ENCODE data around the gene LONRF2.

LONRF2 gene

GRCh38 chr2:100267751-100268150, 54.5 kb downstream of the LONRF2 start:
- DNase-seq (ENCODE audit: low spot score in 2 of 2): no peak
- no peaks in the 10 kb centered on the region for H3K36me3 Mint-ChIP-seq (ENCODE audit: insufficient read depth)
- no peak for ATAC-seq (replicated peaks; ENCODE audit: extremely low read depth, poor library complexity, severe bottlenecking)
- no peak overlapping the region for H3K27ac Mint-ChIP-seq (ENCODE audit: low read depth)
- no peaks in the 10 kb centered on the region for H3K9me3 Mint-ChIP-seq
- H3K27me3 Mint-ChIP-seq: no peaks in the 10 kb centered on the region
- no peaks in the 10 kb centered on the region for H3K4me1 Mint-ChIP-seq
- no peak overlapping the region for H3K4me3 Mint-ChIP-seq

- H3K9me3 Mint-ChIP-seq: no peaks in the 10 kb centered on the region
- no peak overlapping the region for H3K4me3 Mint-ChIP-seq
- H3K4me1 Mint-ChIP-seq: no peaks in the 10 kb centered on the region
- no peak for DNase-seq (ENCODE audit: low spot score in 2 of 2)
- no peaks in the 10 kb centered on the region for H3K36me3 Mint-ChIP-seq (ENCODE audit: insufficient read depth)
- ATAC-seq (replicated peaks; ENCODE audit: extremely low read depth, poor library complexity, severe bottlenecking): no peak
- no peak overlapping the region for H3K27ac Mint-ChIP-seq (ENCODE audit: low read depth)
- no peaks in the 10 kb centered on the region for H3K27me3 Mint-ChIP-seq
Observed at GRCh38 chr2:100266126-100266525, 56.2 kb downstream of the LONRF2 start.

GRCh38 chr2:100265226-100265625, 57.1 kb downstream of the LONRF2 start:
- H3K9me3 Mint-ChIP-seq: no peaks in the 10 kb centered on the region
- no peak overlapping the region for H3K4me3 Mint-ChIP-seq
- DNase-seq (ENCODE audit: low spot score in 2 of 2) (no peak), ATAC-seq (replicated peaks; ENCODE audit: extremely low read depth, poor library complexity, severe bottlenecking) (no peak)
- no peaks in the 10 kb centered on the region for H3K4me1 Mint-ChIP-seq
- H3K36me3 Mint-ChIP-seq (ENCODE audit: insufficient read depth): no peaks in the 10 kb centered on the region
- no peak overlapping the region for H3K27ac Mint-ChIP-seq (ENCODE audit: low read depth)
- no peaks in the 10 kb centered on the region for H3K27me3 Mint-ChIP-seq

- Mint-ChIP-seq H3K4me1 (no peaks in the 10 kb centered on the region), H3K36me3 (ENCODE audit: insufficient read depth) (no peaks in the 10 kb centered on the region), H3K4me3 (no peak overlapping the region), H3K27ac (ENCODE audit: low read depth) (no peak overlapping the region), H3K27me3 (no peaks in the 10 kb centered on the region), H3K9me3 (no peaks in the 10 kb centered on the region)
- no peak for ATAC-seq (replicated peaks; ENCODE audit: extremely low read depth, poor library complexity, severe bottlenecking)
- no peak for DNase-seq (ENCODE audit: low spot score in 2 of 2)
Observed at GRCh38 chr2:100264651-100265050, 57.6 kb downstream of the LONRF2 start.

- ATAC-seq (replicated peaks; ENCODE audit: extremely low read depth, poor library complexity, severe bottlenecking) (no peak), DNase-seq (ENCODE audit: low spot score in 2 of 2) (no peak)
- no peaks in the 10 kb centered on the region for H3K36me3 Mint-ChIP-seq (ENCODE audit: insufficient read depth)
- H3K4me1 Mint-ChIP-seq: no peaks in the 10 kb centered on the region
- H3K27me3 Mint-ChIP-seq: no peaks in the 10 kb centered on the region
- no peak overlapping the region for H3K4me3 Mint-ChIP-seq
- H3K27ac Mint-ChIP-seq (ENCODE audit: low read depth): no peak overlapping the region
- no peaks in the 10 kb centered on the region for H3K9me3 Mint-ChIP-seq
Observed at GRCh38 chr2:100264121-100264520, 58.2 kb downstream of the LONRF2 start.

- H3K4me3 Mint-ChIP-seq: no peak overlapping the region
- DNase-seq (ENCODE audit: low spot score in 2 of 2) (peak; percentile 25 to 30), ATAC-seq (replicated peaks; ENCODE audit: extremely low read depth, poor library complexity, severe bottlenecking) (peak; percentile 58)
- no peaks in the 10 kb centered on the region for H3K9me3 Mint-ChIP-seq
- H3K27ac Mint-ChIP-seq (ENCODE audit: low read depth): no peak overlapping the region
- H3K27me3 Mint-ChIP-seq: peaks cover 11% of the 10 kb centered on the region
- H3K4me1 Mint-ChIP-seq: no peaks in the 10 kb centered on the region
- H3K36me3 Mint-ChIP-seq (ENCODE audit: insufficient read depth): no peaks in the 10 kb centered on the region
Observed at GRCh38 chr2:100262555-100263320, 59.6 kb downstream of the LONRF2 start.

GRCh38 chr2:100262046-100262445, 60.3 kb downstream of the LONRF2 start:
- ATAC-seq (replicated peaks; ENCODE audit: extremely low read depth, poor library complexity, severe bottlenecking) (no peak), DNase-seq (ENCODE audit: low spot score in 2 of 2) (no peak)
- Mint-ChIP-seq H3K4me1 (no peaks in the 10 kb centered on the region), H3K9me3 (no peaks in the 10 kb centered on the region), H3K27ac (ENCODE audit: low read depth) (no peak overlapping the region), H3K4me3 (no peak overlapping the region), H3K27me3 (peaks cover 18% of the 10 kb centered on the region), H3K36me3 (ENCODE audit: insufficient read depth) (no peaks in the 10 kb centered on the region)

- no peaks in the 10 kb centered on the region for H3K4me1 Mint-ChIP-seq
- no peak for ATAC-seq (replicated peaks; ENCODE audit: extremely low read depth, poor library complexity, severe bottlenecking)
- H3K27ac Mint-ChIP-seq (ENCODE audit: low read depth): no peak overlapping the region
- no peak for DNase-seq (ENCODE audit: low spot score in 2 of 2)
- no peaks in the 10 kb centered on the region for H3K36me3 Mint-ChIP-seq (ENCODE audit: insufficient read depth)
- H3K4me3 Mint-ChIP-seq: no peak overlapping the region
- H3K9me3 Mint-ChIP-seq: no peaks in the 10 kb centered on the region
- peaks cover 18% of the 10 kb centered on the region for H3K27me3 Mint-ChIP-seq
Observed at GRCh38 chr2:100260712-100261620, 61.3 kb downstream of the LONRF2 start.

GRCh38 chr2:100259106-100259505, 63.2 kb downstream of the LONRF2 start:
- DNase-seq (ENCODE audit: low spot score in 2 of 2) (no peak), ATAC-seq (replicated peaks; ENCODE audit: extremely low read depth, poor library complexity, severe bottlenecking) (no peak)
- Mint-ChIP-seq H3K36me3 (ENCODE audit: insufficient read depth) (no peaks in the 10 kb centered on the region), H3K4me3 (no peak overlapping the region), H3K27ac (ENCODE audit: low read depth) (no peak overlapping the region), H3K4me1 (no peaks in the 10 kb centered on the region), H3K9me3 (no peaks in the 10 kb centered on the region), H3K27me3 (peaks cover 26% of the 10 kb centered on the region)

GRCh38 chr2:100257939-100258338, 64.4 kb downstream of the LONRF2 start:
- no peaks in the 10 kb centered on the region for H3K36me3 Mint-ChIP-seq (ENCODE audit: insufficient read depth)
- H3K9me3 Mint-ChIP-seq: no peaks in the 10 kb centered on the region
- peaks cover 26% of the 10 kb centered on the region for H3K27me3 Mint-ChIP-seq
- H3K4me3 Mint-ChIP-seq: no peak overlapping the region
- DNase-seq (ENCODE audit: low spot score in 2 of 2) (no peak), ATAC-seq (replicated peaks; ENCODE audit: extremely low read depth, poor library complexity, severe bottlenecking) (no peak)
- H3K27ac Mint-ChIP-seq (ENCODE audit: low read depth): no peak overlapping the region
- no peaks in the 10 kb centered on the region for H3K4me1 Mint-ChIP-seq

- DNase-seq (ENCODE audit: low spot score in 2 of 2): no peak
- Mint-ChIP-seq H3K4me1 (no peaks in the 10 kb centered on the region), H3K9me3 (no peaks in the 10 kb centered on the region), H3K27ac (ENCODE audit: low read depth) (no peak overlapping the region), H3K27me3 (peaks cover 26% of the 10 kb centered on the region), H3K36me3 (ENCODE audit: insufficient read depth) (no peaks in the 10 kb centered on the region), H3K4me3 (no peak overlapping the region)
- no peak for ATAC-seq (replicated peaks; ENCODE audit: extremely low read depth, poor library complexity, severe bottlenecking)
Observed at GRCh38 chr2:100256849-100257248, 65.5 kb downstream of the LONRF2 start.

GRCh38 chr2:100256416-100256815, 65.9 kb downstream of the LONRF2 start:
- ATAC-seq (replicated peaks; ENCODE audit: extremely low read depth, poor library complexity, severe bottlenecking) (no peak), DNase-seq (ENCODE audit: low spot score in 2 of 2) (no peak)
- peaks cover 26% of the 10 kb centered on the region for H3K27me3 Mint-ChIP-seq
- no peaks in the 10 kb centered on the region for H3K9me3 Mint-ChIP-seq
- H3K27ac Mint-ChIP-seq (ENCODE audit: low read depth): no peak overlapping the region
- H3K4me1 Mint-ChIP-seq: no peaks in the 10 kb centered on the region
- no peaks in the 10 kb centered on the region for H3K36me3 Mint-ChIP-seq (ENCODE audit: insufficient read depth)
- H3K4me3 Mint-ChIP-seq: no peak overlapping the region
